RWPE1 (cell line): ENCODE results near the gene CHKA.
"Not testable (repeated sequence)": the region's sequence is repeated elsewhere in the genome, so short reads cannot be mapped to it uniquely, and the experiment has no call there.

ENCODE experiments used
- CTCF ChIA-PET: fragments of 350-600 bp; sonication (Branson Sonifier 250); formaldehyde crosslinking; extraction: SDS; loops from one replicate; lab custom pipeline; 2021; lab: Yijun Ruan, JAX
- POLR2A ChIA-PET: fragments of 400-600 bp; formaldehyde crosslinking; extraction: SDS; loops from one replicate; lab custom pipeline; 2020; ENCODE audit warnings: antibody characterized with exemption; ENCODE audit not compliant: low non-redundant PET; lab: Yijun Ruan, JAX
- DNase-seq: peaks from one replicate; pipeline ENCODE4 v3.0.0; 2012; ENCODE audit warnings: low spot score
- H3K27ac ChIP-seq: fragments of 450-650 bp; 2 replicates; pipeline ENCODE4 v1.5.1; 2017
- TF ChIP-seq, protein P1 (sequence below): fragments of 450-650 bp; conservative IDR thresholded peaks from 2 replicates; pipeline ENCODE4 v1.5.1; 2017; ENCODE audit warnings: low read depth, mild to moderate bottlenecking

The CHKA gene

DNA sequence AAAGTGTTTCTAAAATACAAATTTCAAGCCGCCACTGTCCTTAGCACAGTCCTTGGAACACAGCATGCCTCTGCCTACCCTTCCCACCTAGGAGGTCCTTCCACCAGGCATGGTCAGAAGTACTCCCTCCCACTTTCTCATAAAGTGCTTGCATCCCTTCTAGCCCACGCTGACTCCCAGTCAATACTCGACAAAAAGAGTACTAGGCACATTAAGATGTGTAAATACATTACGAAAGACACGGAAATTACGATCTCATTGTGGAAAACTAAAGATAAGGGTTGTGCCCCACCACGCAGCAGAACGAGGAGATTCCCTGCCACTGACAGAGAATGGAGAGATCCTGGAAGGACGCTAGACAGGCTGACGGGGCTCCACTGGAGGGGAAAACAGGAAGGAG lies 13.5 kb downstream of the CHKA start:
- H3K27ac ChIP-seq, result no peak overlapping the region
- TF ChIP-seq, protein P1, sequence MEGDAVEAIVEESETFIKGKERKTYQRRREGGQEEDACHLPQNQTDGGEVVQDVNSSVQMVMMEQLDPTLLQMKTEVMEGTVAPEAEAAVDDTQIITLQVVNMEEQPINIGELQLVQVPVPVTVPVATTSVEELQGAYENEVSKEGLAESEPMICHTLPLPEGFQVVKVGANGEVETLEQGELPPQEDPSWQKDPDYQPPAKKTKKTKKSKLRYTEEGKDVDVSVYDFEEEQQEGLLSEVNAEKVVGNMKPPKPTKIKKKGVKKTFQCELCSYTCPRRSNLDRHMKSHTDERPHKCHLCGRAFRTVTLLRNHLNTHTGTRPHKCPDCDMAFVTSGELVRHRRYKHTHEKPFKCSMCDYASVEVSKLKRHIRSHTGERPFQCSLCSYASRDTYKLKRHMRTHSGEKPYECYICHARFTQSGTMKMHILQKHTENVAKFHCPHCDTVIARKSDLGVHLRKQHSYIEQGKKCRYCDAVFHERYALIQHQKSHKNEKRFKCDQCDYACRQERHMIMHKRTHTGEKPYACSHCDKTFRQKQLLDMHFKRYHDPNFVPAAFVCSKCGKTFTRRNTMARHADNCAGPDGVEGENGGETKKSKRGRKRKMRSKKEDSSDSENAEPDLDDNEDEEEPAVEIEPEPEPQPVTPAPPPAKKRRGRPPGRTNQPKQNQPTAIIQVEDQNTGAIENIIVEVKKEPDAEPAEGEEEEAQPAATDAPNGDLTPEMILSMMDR, result no peak
- DNase-seq, result no peak
- CTCF ChIA-PET, result no interaction called here
- POLR2A ChIA-PET, result no interaction called here

DNA sequence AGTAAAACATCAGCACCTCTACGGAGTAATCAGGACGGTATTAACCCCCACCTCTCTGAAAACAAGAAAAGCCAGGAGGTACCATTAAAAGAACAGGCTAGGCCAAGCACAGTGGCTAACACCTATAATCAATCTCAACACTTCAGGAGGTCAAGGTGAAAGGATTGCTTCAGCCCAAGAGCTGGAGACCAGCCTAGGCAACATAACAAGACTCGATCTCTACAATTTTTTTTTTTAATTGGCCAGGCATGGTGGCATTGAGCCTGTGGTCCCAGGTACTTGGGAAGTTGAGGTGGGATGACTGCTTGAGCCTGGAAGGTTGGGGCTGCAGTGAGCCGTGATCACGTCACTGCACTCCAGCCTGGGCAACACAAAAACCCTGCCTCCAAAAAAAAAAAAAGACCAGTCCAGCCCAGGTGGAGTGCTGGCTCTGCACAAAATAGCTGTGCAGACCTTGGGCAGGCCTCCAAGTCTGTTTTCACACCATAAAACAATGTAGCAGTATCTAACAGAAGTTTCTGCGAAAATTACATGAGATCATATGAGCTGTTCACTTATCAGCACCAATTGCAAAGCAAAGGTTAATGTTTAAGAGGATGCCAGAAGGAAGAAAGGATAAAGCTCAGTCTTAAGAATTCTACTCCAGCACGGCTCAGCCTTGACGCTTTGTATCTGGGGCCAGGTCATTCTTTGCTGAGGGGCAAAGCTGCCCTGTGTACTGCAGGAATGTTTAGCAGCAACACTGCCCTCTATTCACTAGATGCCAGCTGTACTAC lies 14.8 kb downstream of the CHKA start:
- no peak overlapping the region for H3K27ac ChIP-seq
- ChIA-PET POLR2A (no interaction called here), CTCF (interaction anchor here (0.6 kb wide), 1 partner anchor 566 kb away, joined by 4 read pairs; no protein-coding TSS in a partner anchor)
- no peak for DNase-seq
- TF ChIP-seq, protein P1, result no peak

DNA sequence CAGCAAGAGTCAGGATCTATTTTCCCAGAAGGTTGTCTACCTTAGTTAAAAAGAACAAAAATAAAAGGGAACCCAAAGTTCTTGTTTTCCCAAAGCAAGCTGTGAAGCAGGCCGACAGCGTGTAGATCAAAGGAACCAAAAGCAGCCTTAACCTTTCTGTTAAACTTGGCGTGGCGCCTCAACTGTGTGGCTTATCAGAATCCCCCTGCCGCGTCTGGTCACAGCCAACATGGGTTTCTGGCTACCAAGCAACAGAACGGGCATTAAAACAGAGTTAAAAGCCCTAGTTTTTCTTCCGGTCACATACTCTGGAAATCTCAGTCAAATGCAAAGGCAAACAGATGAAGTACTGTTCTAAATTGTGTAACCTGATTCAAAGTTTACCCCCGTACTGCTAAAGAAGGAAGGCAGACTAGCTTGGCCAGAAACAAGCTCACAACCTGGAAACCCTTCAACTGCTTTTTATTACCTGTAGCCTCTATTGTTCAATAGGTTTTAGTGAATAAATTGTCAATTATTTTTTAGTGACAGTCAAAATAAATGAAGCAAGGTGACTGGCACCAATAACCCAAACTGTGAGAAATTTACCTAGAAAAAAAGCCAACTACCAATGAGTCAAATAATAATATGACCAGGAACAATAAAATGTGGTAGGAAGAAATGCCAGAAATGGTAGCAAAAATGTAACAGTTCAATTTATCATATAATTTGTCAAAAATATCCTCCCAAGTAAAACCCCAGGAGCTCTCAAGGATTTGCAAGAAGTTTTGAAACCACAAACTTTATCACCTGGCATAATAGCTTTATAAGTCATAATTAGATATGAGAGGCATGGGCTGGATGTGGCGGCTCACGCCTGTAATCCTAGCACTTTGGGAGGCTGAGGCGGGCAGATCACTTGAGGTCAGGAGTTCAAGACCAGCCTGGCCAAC lies 21.4 kb downstream of the CHKA start:
- ChIA-PET POLR2A (no interaction called here), CTCF (no interaction called here)
- no peak for DNase-seq
- TF ChIP-seq, protein P1, result no peak
- no peak overlapping the region for H3K27ac ChIP-seq

DNA sequence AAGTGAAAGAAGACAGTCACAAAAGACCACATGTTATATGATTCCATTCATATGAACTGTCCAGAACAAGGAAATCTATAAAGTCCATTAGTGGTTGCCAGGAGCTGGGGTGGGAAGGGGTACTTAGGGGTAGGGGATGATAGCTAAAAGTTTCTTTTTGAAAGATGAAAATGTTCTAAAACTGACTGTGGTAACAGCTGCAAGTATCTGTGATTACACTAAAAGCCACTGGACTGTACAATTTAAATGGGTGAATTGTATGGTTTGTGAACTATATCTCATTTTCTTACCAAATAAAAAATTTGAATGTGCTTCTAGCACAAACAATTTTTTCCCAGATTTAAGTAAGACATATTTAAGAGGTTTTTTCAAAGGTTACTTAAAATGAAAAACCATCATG lies 22.1 kb downstream of the CHKA start:
- ChIA-PET CTCF (no interaction called here), POLR2A (no interaction called here)
- no peak for DNase-seq
- H3K27ac ChIP-seq, result no peak overlapping the region
- TF ChIP-seq, protein P1, result no peak

DNA sequence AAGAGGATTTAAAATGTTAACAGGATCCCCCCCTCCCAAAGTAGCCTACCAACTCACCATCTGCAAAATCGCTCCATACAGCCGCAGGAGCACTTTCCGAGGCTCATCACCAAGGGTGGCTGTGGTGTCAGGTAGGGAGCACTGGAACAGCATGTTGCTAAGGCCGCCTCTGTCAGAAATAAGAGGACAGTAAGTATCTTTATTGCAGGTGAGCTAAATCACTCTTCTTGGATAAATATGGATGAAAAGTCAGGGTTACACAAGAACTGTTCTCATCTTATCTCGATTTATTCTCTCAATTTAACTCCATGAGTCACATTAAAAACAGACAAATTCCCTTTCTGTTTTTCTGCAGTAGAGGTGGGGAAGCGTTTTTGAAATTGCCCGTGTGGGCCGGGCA lies 24.2 kb downstream of the CHKA start:
- TF ChIP-seq, protein P1, result no peak
- CTCF ChIA-PET, result interaction anchor here (0.7 kb wide), 1 partner anchor 15 kb away, joined by 3 read pairs; no protein-coding TSS in a partner anchor
- DNase-seq, result no peak
- POLR2A ChIA-PET, result no interaction called here
- H3K27ac ChIP-seq, result no peak overlapping the region

DNA sequence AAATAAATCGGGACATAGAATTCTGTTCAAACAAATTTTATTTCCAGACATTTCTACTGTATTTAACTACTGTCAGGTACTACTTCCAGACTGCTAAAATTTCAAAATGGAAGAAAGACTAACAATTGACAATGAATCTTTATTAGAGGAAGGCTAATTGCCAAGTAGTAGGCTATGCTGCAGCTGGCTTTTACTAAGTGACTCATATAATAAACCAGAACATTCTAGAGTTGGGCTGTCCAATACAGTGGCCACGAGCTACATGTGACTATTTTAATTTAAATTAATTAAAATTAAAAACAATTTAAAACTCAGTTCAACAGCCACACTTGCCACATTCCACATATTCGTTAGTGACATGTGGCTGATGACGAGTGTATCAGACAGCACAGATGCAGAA lies 27.6 kb downstream of the CHKA start:
- H3K27ac ChIP-seq, result no peak overlapping the region
- TF ChIP-seq, protein P1, result no peak
- POLR2A ChIA-PET, result no interaction called here
- CTCF ChIA-PET, result interaction anchor here (0.6 kb wide), 1 partner anchor 979 kb away, joined by 3 read pairs; no protein-coding TSS in a partner anchor
- DNase-seq, result no peak

DNA sequence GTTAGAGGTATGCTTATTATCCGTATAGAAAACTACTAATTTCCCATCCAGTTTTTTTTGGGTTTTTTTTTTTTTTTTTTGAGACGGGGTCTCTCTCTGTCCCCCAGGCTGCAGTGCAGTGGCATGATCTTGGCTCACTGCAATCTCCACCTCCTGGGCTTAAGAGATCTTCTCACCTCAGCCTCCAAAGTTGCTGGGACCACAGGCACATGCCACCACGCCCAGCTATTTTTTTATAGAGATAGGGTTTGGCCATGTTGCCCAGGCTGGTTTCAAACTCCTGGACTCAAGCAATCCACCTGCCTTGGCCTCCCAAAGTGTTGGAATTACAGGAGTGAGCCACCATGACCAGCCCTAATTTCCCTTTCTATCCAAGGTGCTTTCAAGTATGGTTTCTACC lies 28.2 kb downstream of the CHKA start:
- CTCF ChIA-PET, result interaction anchor here (0.6 kb wide), 1 partner anchor 57 kb away, joined by 3 read pairs; no protein-coding TSS in a partner anchor
- POLR2A ChIA-PET, result not testable (repeated sequence)

More for the DNA sequence above, 28.2 kb downstream of the CHKA start:
- DNase-seq, H3K27ac ChIP-seq: not testable (repeated sequence)
